Adipocyte (in vitro differentiated cells): Measurements from ENCODE around the gene ABO.
"Not testable (repeated sequence)": the region's sequence is repeated elsewhere in the genome, so short reads cannot be mapped to it uniquely, and the experiment has no call there.

Experiments used
- DNase-seq: peaks from one replicate; pipeline ENCODE4 v3.0.0-alpha.2; 2015; ENCODE audit warnings: low read depth
- H3K27me3 ChIP-seq: replicated peaks from 2 replicates; pipeline ENCODE4 v1.7.0; 2013; ENCODE audit warnings: mild to moderate bottlenecking, low read length, moderate library complexity; ENCODE audit not compliant: control insufficient read depth, insufficient read depth
- H3K36me3 ChIP-seq: 2 replicates; pipeline ENCODE4 v1.7.0; 2013; ENCODE audit warnings: low read length, mild to moderate bottlenecking, moderate library complexity; ENCODE audit not compliant: control insufficient read depth, insufficient read depth, severe bottlenecking
- H3K4me1 ChIP-seq: 2 replicates; pipeline ENCODE4 v1.7.0; 2013; ENCODE audit warnings: mild to moderate bottlenecking, low read length, moderate library complexity; ENCODE audit not compliant: control insufficient read depth, insufficient read depth
- H3K4me3 ChIP-seq: 2 replicates; pipeline ENCODE4 v1.7.0; 2013; ENCODE audit warnings: mild to moderate bottlenecking, low read length, moderate library complexity
- H3K9ac ChIP-seq: 2 replicates; pipeline ENCODE4 v1.7.0; 2013; ENCODE audit warnings: mild to moderate bottlenecking, low read length, moderate library complexity
- H3K9me3 ChIP-seq: 2 replicates; pipeline ENCODE4 v1.7.0; 2013; ENCODE audit warnings: mild to moderate bottlenecking, low read length, moderate library complexity; ENCODE audit not compliant: control insufficient read depth

The ABO gene

GRCh38 chr9:133230093-133230492, 44.9 kb downstream of the ABO start:
- H3K4me1 ChIP-seq, result no peaks in the 10 kb centered on the region
- no peaks in the 10 kb centered on the region for H3K36me3 ChIP-seq
- no peak overlapping the region for H3K4me3 ChIP-seq
- H3K9ac ChIP-seq, result no peak overlapping the region
- peaks cover 7% of the 10 kb centered on the region for H3K9me3 ChIP-seq
- H3K27me3 ChIP-seq, result peaks cover 22% of the 10 kb centered on the region
- no peak for DNase-seq

- H3K4me1 ChIP-seq, DNase-seq, H3K36me3 ChIP-seq, H3K4me3 ChIP-seq, H3K9ac ChIP-seq, H3K9me3 ChIP-seq: not testable (repeated sequence)
- peaks cover 28% of the 10 kb centered on the region for H3K27me3 ChIP-seq
Observed at GRCh38 chr9:133228474-133229193, 46.4 kb downstream of the ABO start.

- peaks cover 33% of the 10 kb centered on the region for H3K27me3 ChIP-seq
- H3K36me3 ChIP-seq, DNase-seq, H3K4me3 ChIP-seq, H3K9ac ChIP-seq, H3K9me3 ChIP-seq, H3K4me1 ChIP-seq: not testable (repeated sequence)
Observed at GRCh38 chr9:133227996-133228395, 47.0 kb downstream of the ABO start.

GRCh38 chr9:133227242-133227860, 47.6 kb downstream of the ABO start:
- H3K4me1 ChIP-seq, result no peaks in the 10 kb centered on the region
- H3K4me3 ChIP-seq, result no peak overlapping the region

GRCh38 chr9:133226219-133227171, 48.5 kb downstream of the ABO start:
- no peak for DNase-seq
- peaks cover 7% of the 10 kb centered on the region for H3K9me3 ChIP-seq
- H3K9ac ChIP-seq, result no peak overlapping the region
- no peaks in the 10 kb centered on the region for H3K4me1 ChIP-seq
- H3K36me3 ChIP-seq, result no peaks in the 10 kb centered on the region
- peaks cover 36% of the 10 kb centered on the region for H3K27me3 ChIP-seq
- H3K4me3 ChIP-seq, result no peak overlapping the region

More at GRCh38 chr9:133227242-133227860, 47.6 kb downstream of the ABO start:
- no peaks in the 10 kb centered on the region for H3K36me3 ChIP-seq
- H3K9ac ChIP-seq, result no peak overlapping the region
- peaks cover 7% of the 10 kb centered on the region for H3K9me3 ChIP-seq
- no peak for DNase-seq
- peaks cover 35% of the 10 kb centered on the region for H3K27me3 ChIP-seq

GRCh38 chr9:133225171-133226011, 49.6 kb downstream of the ABO start:
- H3K4me1 ChIP-seq, result no peaks in the 10 kb centered on the region

GRCh38 chr9:133224762-133225161, 50.2 kb downstream of the ABO start:
- peaks cover 36% of the 10 kb centered on the region for H3K27me3 ChIP-seq

More at GRCh38 chr9:133225171-133226011, 49.6 kb downstream of the ABO start:
- Histone ChIP-seq H3K4me3 (no peak overlapping the region), H3K27me3 (peaks cover 42% of the 10 kb centered on the region), H3K36me3 (no peaks in the 10 kb centered on the region), H3K9ac (no peak overlapping the region), H3K9me3 (peaks cover 5% of the 10 kb centered on the region)
- DNase-seq, result no peak

GRCh38 chr9:133223159-133223756, 51.7 kb downstream of the ABO start:
- H3K4me1 ChIP-seq, H3K4me3 ChIP-seq, H3K36me3 ChIP-seq, H3K9me3 ChIP-seq, DNase-seq, H3K9ac ChIP-seq: not testable (repeated sequence)
- H3K27me3 ChIP-seq, result peaks cover 43% of the 10 kb centered on the region

More at GRCh38 chr9:133224762-133225161, 50.2 kb downstream of the ABO start:
- no peak overlapping the region for H3K4me3 ChIP-seq
- no peak for DNase-seq
- no peak overlapping the region for H3K9ac ChIP-seq
- no peaks in the 10 kb centered on the region for H3K9me3 ChIP-seq
- no peaks in the 10 kb centered on the region for H3K4me1 ChIP-seq
- no peaks in the 10 kb centered on the region for H3K36me3 ChIP-seq

GRCh38 chr9:133221994-133222393, 53.0 kb downstream of the ABO start:
- not testable (repeated sequence) for DNase-seq, H3K9ac ChIP-seq, H3K9me3 ChIP-seq, H3K4me1 ChIP-seq, H3K4me3 ChIP-seq, H3K36me3 ChIP-seq
- H3K27me3 ChIP-seq, result peaks cover 34% of the 10 kb centered on the region

- no peaks in the 10 kb centered on the region for H3K36me3 ChIP-seq
- no peak overlapping the region for H3K9ac ChIP-seq
- no peak overlapping the region for H3K4me3 ChIP-seq
- peaks cover 31% of the 10 kb centered on the region for H3K27me3 ChIP-seq
- no peaks in the 10 kb centered on the region for H3K9me3 ChIP-seq
- DNase-seq, result no peak
- no peaks in the 10 kb centered on the region for H3K4me1 ChIP-seq
Observed at GRCh38 chr9:133221177-133221809, 53.7 kb downstream of the ABO start.
